WTC11 (cell line): ENCODE measurements around the gene COL6A5. TPM values are rescaled to one million over a fixed set of nuclear protein-coding genes. Genes with fewer than 3 reads are reported as not detected.

Source experiments
- ATAC-seq: fragments of 200-7000 bp; cut with Tn5 transposase; 2 replicates; pipeline ENCODE4 v1.10.0; 2021; ENCODE audit warnings: mild to moderate bottlenecking, moderate library complexity
- CTCF ChIA-PET: fragments of 300-600 bp; sonication (Branson Sonifier 250); formaldehyde crosslinking; loops from one replicate; lab custom pipeline; 2021; ENCODE audit warnings: antibody characterized with exemption; lab: Charles Lee
- POLR2A ChIA-PET: fragments of 350-600 bp; sonication (Branson Sonifier 250); formaldehyde crosslinking; loops from one replicate; lab custom pipeline; 2021; ENCODE audit warnings: antibody characterized with exemption; lab: Charles Lee
- DNase-seq: peaks from one replicate; pipeline ENCODE4 v3.0.0; 2021; ENCODE audit warnings: low spot score
- H3K27ac Mint-ChIP-seq: 2 replicates; pipeline ENCODE4 v1.8.0; 2021; ENCODE audit warnings: mixed read lengths
- H3K27me3 Mint-ChIP-seq: 2 replicates; pipeline ENCODE4 v1.8.0; 2021; ENCODE audit warnings: low read depth, mild to moderate bottlenecking, moderate library complexity, mixed read lengths
- H3K36me3 Mint-ChIP-seq: 2 replicates; pipeline ENCODE4 v1.8.0; 2021; ENCODE audit warnings: mixed read lengths
- H3K4me1 Mint-ChIP-seq: 2 replicates; pipeline ENCODE4 v1.8.0; 2022; ENCODE audit warnings: mixed read lengths
- H3K4me3 Mint-ChIP-seq: 2 replicates; pipeline ENCODE4 v1.8.0; 2021; ENCODE audit warnings: mild to moderate bottlenecking, moderate library complexity, mixed read lengths
- H3K9me3 Mint-ChIP-seq: 2 replicates; pipeline ENCODE4 v1.8.0; 2021; ENCODE audit warnings: mixed read lengths
- ATF1 ChIP-seq: sonication (generic); formaldehyde crosslinking; IDR thresholded peaks from 2 replicates; pipeline ENCODE4 v1.8.1; 2023; ENCODE audit warnings: mild to moderate bottlenecking, moderate library complexity, missing genetic modification reagents
- ATF2 ChIP-seq: sonication (generic); formaldehyde crosslinking; IDR thresholded peaks from 2 replicates; pipeline ENCODE4 v1.8.1; 2022; ENCODE audit warnings: low read depth, missing genetic modification reagents, borderline replicate concordance
- CDX4 ChIP-seq: fragments of 250-450 bp; sonication (Bioruptor Pico); IDR thresholded peaks from 2 replicates; pipeline ENCODE4 v1.9.0; 2021; ENCODE audit warnings: moderate library complexity, mild to moderate bottlenecking, inconsistent platforms, borderline replicate concordance
- CTCF ChIP-seq: fragments of 200-600 bp; IDR thresholded peaks from 2 replicates; pipeline ENCODE4 v1.8.0; 2022; ENCODE audit warnings: antibody characterized with exemption
- EMX1 ChIP-seq: fragments of 250-450 bp; sonication (Bioruptor Pico); IDR thresholded peaks from 2 replicates; pipeline ENCODE4 v1.8.0; 2021; ENCODE audit warnings: mild to moderate bottlenecking
- ERG ChIP-seq: fragments of 250-450 bp; sonication (Bioruptor Pico); IDR thresholded peaks from 2 replicates; pipeline ENCODE4 v1.8.0; 2021; ENCODE audit warnings: mild to moderate bottlenecking
- ETV6 ChIP-seq: sonication (generic); formaldehyde crosslinking; IDR thresholded peaks from 2 replicates; pipeline ENCODE4 v1.8.1; 2022; ENCODE audit warnings: mild to moderate bottlenecking, missing genetic modification reagents
- FOXP1 ChIP-seq: sonication (generic); formaldehyde crosslinking; IDR thresholded peaks from 2 replicates; pipeline ENCODE4 v1.8.0; 2022; ENCODE audit warnings: missing genetic modification reagents, mild to moderate bottlenecking, moderate library complexity, borderline replicate concordance
- GABPB1 ChIP-seq: sonication (generic); formaldehyde crosslinking; IDR thresholded peaks from 2 replicates; pipeline ENCODE4 v1.8.1; 2023; ENCODE audit warnings: mild to moderate bottlenecking, missing genetic modification reagents
- HMGXB4 ChIP-seq: sonication (generic); formaldehyde crosslinking; IDR thresholded peaks from 2 replicates; pipeline ENCODE4 v1.8.1; 2023; ENCODE audit warnings: mild to moderate bottlenecking, moderate library complexity, missing genetic modification reagents
- KAT7 ChIP-seq: sonication (generic); formaldehyde crosslinking; IDR thresholded peaks from 2 replicates; pipeline ENCODE4 v1.8.1; 2023; ENCODE audit warnings: missing genetic modification reagents, mild to moderate bottlenecking, borderline replicate concordance
- NFYB ChIP-seq: sonication (generic); formaldehyde crosslinking; conservative IDR thresholded peaks from 2 replicates; pipeline ENCODE4 v1.8.0; 2022; ENCODE audit warnings: low read depth, missing genetic modification reagents
- NR1H2 ChIP-seq: sonication (generic); formaldehyde crosslinking; IDR thresholded peaks from 2 replicates; pipeline ENCODE4 v1.9.0; 2021; ENCODE audit warnings: mild to moderate bottlenecking, moderate library complexity, missing genetic modification reagents
- NR2C2 ChIP-seq: sonication (generic); formaldehyde crosslinking; IDR thresholded peaks from 2 replicates; pipeline ENCODE4 v1.8.0; 2022; ENCODE audit warnings: mild to moderate bottlenecking, missing genetic modification reagents
- PREB ChIP-seq: sonication (generic); formaldehyde crosslinking; IDR thresholded peaks from 2 replicates; pipeline ENCODE4 v1.8.1; 2022; ENCODE audit warnings: mild to moderate bottlenecking, missing genetic modification reagents, moderate library complexity, borderline replicate concordance
- RORB ChIP-seq: fragments of 250-450 bp; sonication (Bioruptor Pico); IDR thresholded peaks from 2 replicates; pipeline ENCODE4 v1.9.0; 2021; ENCODE audit warnings: mild to moderate bottlenecking
- USF2 ChIP-seq: sonication (generic); formaldehyde crosslinking; IDR thresholded peaks from 2 replicates; pipeline ENCODE4 v1.8.1; 2023; ENCODE audit warnings: mild to moderate bottlenecking, missing genetic modification reagents, moderate library complexity
- ZNF512 ChIP-seq: sonication (generic); formaldehyde crosslinking; IDR thresholded peaks from 2 replicates; pipeline ENCODE4 v1.8.1; 2022; ENCODE audit warnings: missing genetic modification reagents, borderline replicate concordance
- ZSCAN18 ChIP-seq: fragments of 250-450 bp; sonication (Bioruptor Pico); IDR thresholded peaks from 2 replicates; pipeline ENCODE4 v2.1.2; 2022; ENCODE audit warnings: mild to moderate bottlenecking, moderate library complexity
- total RNA-seq: library from RNA; stranded (reverse); gene quantifications from 3 replicates; pipeline ENCODE4 v1.2.3, GENCODE V29; 2021

The COL6A5 gene
- total RNA-seq, 1 experiment from 2014 or later: not detected

GRCh38 chr3:130473416-130473815, 127.9 kb downstream of the COL6A5 start:
- 0 out of 2 replicates have a peak, but pooled peaks cover 2% of the 10 kb centered on the region for H3K4me1 Mint-ChIP-seq
- H3K36me3 Mint-ChIP-seq: no peaks in the 10 kb centered on the region
- H3K27me3 Mint-ChIP-seq: peaks cover 5% of the 10 kb centered on the region; the same call in 1 of the 2 replicates
- TF ChIP-seq NR1H2 (CRISPR knock-in tag): no peak
- TF ChIP-seq ETV6: no peak
- no peak for TF ChIP-seq PREB
- no peak for TF ChIP-seq CDX4
- ATAC-seq (no peak), DNase-seq (no peak)
- no peak overlapping the region for H3K4me3 Mint-ChIP-seq
- H3K9me3 Mint-ChIP-seq: peaks cover 10% of the 10 kb centered on the region
- no peak overlapping the region for H3K27ac Mint-ChIP-seq
- ChIA-PET POLR2A (no interaction called here), CTCF (no interaction called here)

- Mint-ChIP-seq H3K27ac (no peak overlapping the region), H3K27me3 (no peaks in the 10 kb centered on the region), H3K4me3 (no peak overlapping the region), H3K36me3 (no peaks in the 10 kb centered on the region), H3K4me1 (no peaks in the 10 kb centered on the region), H3K9me3 (peaks cover 13% of the 10 kb centered on the region)
- CTCF ChIA-PET: interaction anchor here (0.6 to 2.5 kb wide), 12 partner anchors 9 to 420 kb away, joined by 3 to 22 read pairs (median 3); partner anchors contain the start of gene COL6A5
- POLR2A ChIA-PET: no interaction called here
- ATAC-seq: peak; percentile 98
- DNase-seq: peak; percentile 53
- TF ChIP-seq ZNF512 (CRISPR knock-in tag) (no peak), CTCF (peak; percentile 36; the same call in 1 of the 2 replicates)
These were observed 135.3 kb downstream of the COL6A5 start for GRCh38 chr3:130480736-130481135.

GRCh38 chr3:130488288-130488687, 142.8 kb downstream of the COL6A5 start:
- ATAC-seq (no peak), DNase-seq (no peak)
- H3K9me3 Mint-ChIP-seq: no peaks in the 10 kb centered on the region
- no peak overlapping the region for H3K27ac Mint-ChIP-seq
- ChIA-PET POLR2A (no interaction called here), CTCF (no interaction called here)
- no peak for TF ChIP-seq ATF2 (CRISPR knock-in tag)
- no peak for TF ChIP-seq EMX1
- TF ChIP-seq ETV6: no peak
- TF ChIP-seq RORB (CRISPR knock-in tag): no peak
- no peak for TF ChIP-seq HMGXB4
- no peak for TF ChIP-seq FOXP1 (CRISPR knock-in tag)
- no peak for TF ChIP-seq NFYB
- no peak for TF ChIP-seq ZSCAN18 (CRISPR knock-in tag)
- no peak for TF ChIP-seq USF2 (CRISPR knock-in tag)
- TF ChIP-seq GABPB1 (CRISPR knock-in tag): no peak
- no peak for TF ChIP-seq ERG
- TF ChIP-seq NR2C2: no peak
- TF ChIP-seq KAT7 (CRISPR knock-in tag): no peak
- TF ChIP-seq NR1H2 (CRISPR knock-in tag): no peak
- TF ChIP-seq ATF1 (CRISPR knock-in tag): no peak
- no peaks in the 10 kb centered on the region for H3K36me3 Mint-ChIP-seq
- no peaks in the 10 kb centered on the region for H3K27me3 Mint-ChIP-seq
- no peak overlapping the region for H3K4me3 Mint-ChIP-seq
- peaks cover 13% of the 10 kb centered on the region for H3K4me1 Mint-ChIP-seq
